SKM-1 (cell line): ENCODE data around the gene MAP7.
"Not testable (repeated sequence)": the region's sequence is repeated elsewhere in the genome, so short reads cannot be mapped to it uniquely, and the experiment has no call there.

Experiments used
- DNase-seq: peaks from one replicate; lab custom pipeline; 2025; ENCODE audit not compliant: unreplicated experiment; lab: John Stamatoyannopoulos, UW

MAP7 gene

DNA sequence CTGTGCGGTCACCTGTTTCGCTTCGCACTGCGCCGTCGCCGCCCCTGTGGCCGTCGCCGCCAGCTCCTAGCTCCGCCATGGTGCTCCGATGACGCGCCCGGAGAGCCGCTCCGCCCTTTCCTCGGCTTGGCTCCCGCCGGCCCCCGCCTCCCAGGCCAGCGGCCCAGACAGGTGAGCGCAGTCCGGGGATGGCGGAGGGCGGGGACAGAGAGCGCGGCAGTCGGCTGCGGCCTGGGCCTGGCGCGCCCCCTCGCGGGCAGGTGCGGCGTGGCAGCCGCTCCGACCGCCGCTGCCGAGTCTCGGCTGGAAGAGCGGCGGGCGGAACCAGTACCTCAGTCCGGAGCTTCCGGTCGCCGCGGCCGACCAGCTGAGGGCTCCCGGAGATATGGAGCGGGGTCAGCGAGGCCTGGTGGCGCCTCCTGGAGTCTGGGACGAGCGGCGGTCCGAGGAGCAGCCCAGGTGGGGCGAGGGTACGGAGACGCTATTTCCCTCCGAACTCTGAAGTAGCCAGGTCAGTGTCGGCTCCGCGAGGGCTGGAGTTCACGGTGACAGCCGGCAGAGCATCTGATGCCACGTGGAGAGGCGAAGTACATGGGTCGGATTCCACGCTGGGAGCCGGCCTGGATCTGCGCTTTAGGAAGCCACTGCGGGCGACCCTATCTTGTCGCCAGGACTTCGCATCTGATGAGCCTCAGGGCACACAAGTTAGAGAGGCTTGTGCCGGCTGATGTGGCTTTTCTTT, at the start of gene MAP7:
Gene MAP7, minus strand, starts transcription at position 93 of the 742 bp plus-strand sequence. Its CDS starts 14 bp downstream, at position 79.
- DNase-seq: no peak

- no peak for DNase-seq
Observed at GRCh38 chr6:136599329-136600011, 49.2 kb upstream of the MAP7 start.

DNA sequence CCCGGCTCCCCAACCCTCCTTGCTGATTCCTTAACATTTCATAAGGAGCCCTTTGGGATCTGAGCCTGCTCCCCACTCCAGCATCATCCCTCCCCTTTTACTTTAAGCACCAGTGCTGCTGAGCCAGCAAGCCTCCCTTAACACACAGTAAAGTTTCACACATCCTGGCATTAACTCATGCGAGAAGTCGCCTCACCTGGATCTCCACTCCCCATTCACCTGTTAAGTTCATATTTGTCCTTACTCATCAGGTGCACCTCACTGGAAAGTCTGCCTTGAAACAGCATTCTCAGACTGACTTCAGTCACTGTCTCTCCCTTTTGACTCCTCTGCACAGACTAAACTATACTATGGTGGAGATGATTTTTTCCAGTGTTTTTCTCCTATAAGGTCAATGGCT, 47.8 kb upstream of the MAP7 start:
- no peak for DNase-seq

DNA sequence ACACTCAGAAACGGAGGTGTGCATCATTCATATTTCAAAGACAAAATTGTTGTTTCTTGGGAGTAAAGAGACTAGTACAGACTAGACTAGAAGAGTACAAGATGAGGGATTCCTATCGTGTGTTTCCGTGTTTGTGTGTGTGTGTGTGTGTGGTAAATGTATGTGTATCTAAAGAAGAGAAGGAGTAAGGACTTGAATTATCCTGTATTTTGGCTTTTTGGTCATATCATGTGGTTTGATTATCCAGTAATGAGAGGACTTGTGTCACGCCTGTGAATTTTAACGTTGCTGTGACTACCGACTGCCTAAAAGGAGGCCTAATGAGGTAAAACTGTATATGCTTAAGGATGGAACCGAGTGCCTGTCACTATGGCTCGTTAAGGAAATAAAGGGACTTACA, 44.4 kb upstream of the MAP7 start:
- no peak for DNase-seq

DNA sequence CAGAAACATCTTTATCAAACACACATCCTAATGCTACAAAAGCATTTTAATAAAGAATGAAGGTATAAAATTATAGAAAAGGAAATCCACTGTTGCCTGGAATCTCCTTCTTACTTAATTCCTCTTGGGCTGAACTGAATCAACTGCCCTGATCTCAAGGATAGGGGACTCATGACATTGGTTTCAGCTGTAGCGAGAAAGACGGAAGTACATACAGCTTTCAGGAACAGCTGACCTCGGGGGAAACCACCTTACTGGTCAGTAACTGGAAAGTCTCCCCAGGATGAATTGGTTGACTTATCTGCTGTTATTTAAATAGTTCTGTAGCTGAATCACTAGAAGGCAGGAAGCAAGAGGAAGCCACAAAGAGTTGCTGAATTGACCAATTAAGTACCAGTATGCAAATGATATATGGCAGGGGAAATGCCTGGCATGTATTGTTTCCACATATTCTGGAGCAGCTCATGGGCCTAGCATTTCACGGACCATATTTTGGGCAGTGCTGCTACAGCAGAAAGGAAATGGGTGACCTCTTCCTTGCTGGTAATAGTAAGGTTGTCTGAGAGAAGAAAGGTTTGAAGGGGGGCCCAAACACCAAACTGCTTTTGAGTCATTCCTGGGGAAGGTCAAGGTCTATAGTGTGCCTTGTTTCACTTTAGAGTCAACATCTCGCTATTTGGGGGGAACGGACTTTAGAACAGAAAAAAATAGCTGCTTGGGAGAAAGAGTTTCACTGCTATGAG, 43.7 kb upstream of the MAP7 start:
- peak; percentile 21 for DNase-seq

GRCh38 chr6:136592930-136593673, 42.9 kb upstream of the MAP7 start:
- no peak for DNase-seq

GRCh38 chr6:136591617-136592016, 41.4 kb upstream of the MAP7 start:
- DNase-seq: no peak

GRCh38 chr6:136590846-136591245, 40.6 kb upstream of the MAP7 start:
- not testable (repeated sequence) for DNase-seq

- DNase-seq: no peak
Observed at GRCh38 chr6:136587527-136587926, 37.3 kb upstream of the MAP7 start.

DNA sequence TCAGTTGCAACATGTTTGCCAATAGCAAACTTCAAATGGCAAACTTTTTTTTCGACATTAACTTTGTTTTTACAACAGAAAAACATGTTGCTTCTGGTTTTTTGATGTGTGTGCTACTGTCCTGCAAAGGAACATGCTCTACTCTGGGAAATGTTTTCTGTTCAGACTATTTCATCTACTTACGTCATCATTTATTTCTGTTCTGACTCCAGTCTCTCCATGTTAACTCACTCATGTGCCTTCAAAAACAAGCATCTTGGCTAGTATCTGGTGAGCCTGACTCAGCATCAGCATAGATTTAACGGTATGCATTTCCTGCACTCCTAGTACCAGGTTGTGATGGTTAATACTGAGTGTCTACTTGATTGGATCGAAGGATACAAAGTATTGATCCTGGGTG, 36.1 kb upstream of the MAP7 start:
- no peak for DNase-seq

DNA sequence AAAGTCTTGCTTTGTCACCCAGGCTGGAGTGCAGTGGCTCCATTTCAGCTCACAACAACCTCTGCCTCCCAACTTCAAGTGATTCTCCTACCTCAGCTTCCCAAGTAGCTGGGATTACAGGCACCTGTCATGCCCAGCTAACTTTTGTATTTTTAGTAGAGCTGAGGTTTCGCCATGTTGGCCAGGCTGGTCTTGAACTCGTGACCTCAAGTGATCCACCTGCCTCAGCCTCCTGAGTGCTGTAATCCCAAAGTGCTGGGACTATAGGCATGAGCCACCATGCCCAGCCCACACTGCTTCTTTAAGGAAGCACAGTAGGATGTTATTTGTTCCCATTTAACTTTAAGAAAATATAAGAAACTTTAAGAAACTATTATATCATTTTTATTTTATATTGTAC, 35.3 kb upstream of the MAP7 start:
- not testable (repeated sequence) for DNase-seq

DNA sequence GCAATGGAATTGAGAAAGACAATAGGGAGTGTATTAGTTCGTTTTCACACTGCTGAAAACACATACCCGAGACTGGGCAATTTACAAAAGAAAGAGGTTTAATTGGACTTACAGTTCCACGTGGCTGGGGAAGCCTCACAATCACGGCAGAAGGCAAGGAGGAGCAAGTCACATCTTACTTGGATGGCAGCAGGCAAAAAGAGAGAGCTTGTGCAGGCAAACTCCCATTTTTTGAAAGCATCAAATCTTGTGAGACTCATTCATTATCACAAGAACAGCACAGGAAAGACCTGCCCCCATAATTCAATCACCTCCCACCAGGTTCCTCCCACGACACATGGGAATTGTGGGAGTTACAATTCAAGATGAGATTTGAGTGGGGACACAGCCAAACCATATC, 34.1 kb upstream of the MAP7 start:
- DNase-seq: not testable (repeated sequence)

DNA sequence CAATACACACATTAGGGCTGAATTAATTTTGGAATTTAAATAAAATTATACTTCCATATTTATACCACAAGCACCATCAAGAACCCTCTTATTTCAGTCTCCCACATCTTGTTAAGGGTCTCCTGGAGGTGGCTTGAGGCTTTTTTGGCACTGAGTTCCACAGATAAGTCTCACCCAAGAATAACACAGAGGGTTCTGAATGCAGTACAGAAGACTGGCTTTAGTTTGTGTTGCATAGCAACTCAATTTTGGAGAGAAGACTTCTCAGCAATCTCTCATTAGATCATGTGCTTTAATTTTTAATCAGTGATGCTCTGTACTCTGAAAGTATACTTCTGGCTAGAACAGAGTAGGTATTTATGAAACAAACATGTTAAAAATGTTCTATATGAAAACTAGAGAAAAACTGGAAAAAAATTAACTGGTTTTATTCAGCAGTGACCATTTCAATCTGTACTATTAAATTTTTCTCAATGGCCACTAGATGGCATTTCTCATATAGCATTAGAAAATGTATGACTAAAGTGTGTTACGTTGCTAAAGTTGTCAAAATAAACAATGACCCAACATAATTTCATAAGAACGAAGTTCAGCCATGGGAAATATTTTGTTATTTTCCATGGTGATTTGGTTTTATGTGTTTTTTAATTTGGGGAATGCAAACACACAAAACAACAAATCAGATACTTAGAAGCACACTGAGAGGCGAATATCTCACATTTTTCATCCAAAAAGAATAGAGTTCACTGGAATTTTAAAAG, 32.7 kb upstream of the MAP7 start:
- no peak for DNase-seq

DNA sequence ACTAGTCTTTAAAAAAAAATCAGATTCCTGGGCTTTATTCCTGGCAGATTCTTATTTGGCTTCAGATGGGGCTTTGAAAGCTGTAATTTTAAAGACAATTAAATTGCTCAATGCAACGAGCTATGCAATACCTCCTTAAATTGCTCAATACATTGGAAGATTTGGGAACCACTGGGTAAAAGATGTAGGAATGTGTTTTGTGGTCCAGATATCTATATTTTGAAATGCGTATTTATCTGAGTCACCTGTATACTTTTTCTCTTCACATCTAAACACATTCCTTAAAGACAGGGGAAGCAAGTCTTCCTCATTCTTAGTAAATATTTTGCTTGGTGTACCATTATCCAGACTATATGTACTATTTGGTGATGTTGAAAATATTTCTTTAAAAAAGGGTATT, 29.6 kb upstream of the MAP7 start:
- DNase-seq: no peak

GRCh38 chr6:136576821-136577220, 26.6 kb upstream of the MAP7 start:
- DNase-seq: no peak

DNA sequence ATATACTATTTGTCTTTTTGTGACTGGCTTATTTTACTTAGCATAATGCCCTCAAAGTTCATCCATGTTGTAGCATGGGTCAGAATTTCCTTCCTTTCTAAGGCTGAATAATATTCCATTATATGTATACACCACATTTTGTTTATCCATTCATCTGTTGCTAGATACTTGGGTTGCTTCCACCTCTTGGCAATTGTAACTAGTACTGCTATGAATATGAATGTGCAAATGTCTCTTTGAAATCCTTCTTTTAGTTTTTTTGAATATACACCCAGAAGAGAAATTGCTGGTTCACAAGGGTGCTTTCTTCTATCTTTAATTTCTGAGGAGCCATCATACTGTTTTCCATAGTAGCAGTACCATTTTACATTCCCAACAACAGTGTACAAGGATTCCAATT, 21.3 kb upstream of the MAP7 start:
- DNase-seq: no peak

- no peak for DNase-seq
Observed at GRCh38 chr6:136571065-136571464, 20.8 kb upstream of the MAP7 start.

GRCh38 chr6:136568129-136568528, 17.9 kb upstream of the MAP7 start:
- DNase-seq: no peak

GRCh38 chr6:136567688-136568087, 17.5 kb upstream of the MAP7 start:
- DNase-seq: no peak

DNA sequence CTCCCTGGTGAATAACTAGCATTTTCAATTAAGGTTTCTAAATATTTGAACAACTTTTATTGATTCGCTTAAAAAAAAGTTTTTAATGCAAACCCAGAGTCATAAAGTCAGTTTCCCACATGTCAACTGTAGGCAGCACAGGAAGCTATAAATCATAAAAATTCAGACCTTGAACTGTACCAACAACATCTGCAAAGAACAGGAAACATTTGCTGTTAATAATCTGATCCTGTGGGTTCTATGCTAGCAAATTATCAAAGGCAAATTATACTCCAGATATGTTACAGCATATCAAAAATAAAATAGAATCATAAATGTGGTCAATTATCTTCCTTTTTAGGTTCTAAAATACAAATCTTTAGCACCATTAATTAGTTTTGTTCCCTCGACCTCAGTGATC, 16.6 kb upstream of the MAP7 start:
- DNase-seq: no peak
